Suprapubic skin (tissue), 4 donors: ENCODE results near the gene NRXN3.

Experiments used
- CTCF ChIP-seq, 2 donors: fragments of 200-600 bp in 1 of 2; fragments of 450-650 bp in 1 of 2; sonication (generic) in 1 of 2; IDR thresholded peaks; one replicate each; pipeline ENCODE4 v1.5.1; 2016 to 2019; ENCODE audit warnings: antibody characterized with exemption in 2 of 2, mild to moderate bottlenecking in 1 of 2, moderate library complexity in 1 of 2
- EP300 ChIP-seq: sonication (generic); formaldehyde crosslinking; IDR thresholded peaks from one replicate; pipeline ENCODE4 v1.6.1; 2017; ENCODE audit warnings: antibody characterized with exemption
- POLR2A ChIP-seq, 2 donors: fragments of 450-650 bp; IDR thresholded peaks; one replicate each; pipeline ENCODE4 v1.6.1; 2017; ENCODE audit warnings: antibody characterized with exemption in 2 of 2, mild to moderate bottlenecking in 2 of 2, moderate library complexity in 2 of 2
- POLR2AphosphoS5 ChIP-seq, 3 donors: sonication (generic); formaldehyde crosslinking; IDR thresholded peaks; one replicate each; pipeline ENCODE4 v1.6.1; 2017; ENCODE audit warnings: antibody characterized with exemption in 3 of 3

DNA sequence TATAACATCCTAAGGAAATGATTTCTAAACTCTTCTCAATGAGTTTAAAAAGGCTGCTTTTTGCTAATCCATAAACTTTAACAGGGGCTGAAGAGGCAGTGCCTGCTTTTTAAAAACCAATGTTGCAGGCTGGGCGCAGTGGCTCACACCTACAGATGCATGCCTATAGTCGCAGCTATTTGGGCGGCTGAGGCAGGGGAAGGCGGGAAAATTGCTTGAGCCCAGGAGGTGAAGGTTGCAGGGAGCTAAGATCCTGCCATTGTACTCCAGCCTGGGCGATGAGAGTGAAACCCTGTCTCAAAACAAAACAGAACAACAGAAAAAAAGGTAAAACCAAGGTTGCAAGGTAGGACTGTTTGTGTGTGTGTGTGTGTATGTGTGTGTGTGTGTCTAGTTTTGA, 1509.9 kb downstream of the NRXN3 start:
- TF ChIP-seq POLR2A (IDR thresholded peaks at IDR 0.05) (no peak), CTCF (IDR thresholded peaks at IDR 0.05) (no peak), POLR2AphosphoS5 (IDR thresholded peaks at IDR 0.05) (no peak), EP300 (no peak)
